DMS 273 treated with DMSO at 0.1 percent for 48 hours (cell line): ENCODE measurements around the gene CTNNAL1.

Experiments used
- DNase-seq: peaks from one replicate; lab custom pipeline; 2025; lab: John Stamatoyannopoulos, UW

CTNNAL1 gene

DNA sequence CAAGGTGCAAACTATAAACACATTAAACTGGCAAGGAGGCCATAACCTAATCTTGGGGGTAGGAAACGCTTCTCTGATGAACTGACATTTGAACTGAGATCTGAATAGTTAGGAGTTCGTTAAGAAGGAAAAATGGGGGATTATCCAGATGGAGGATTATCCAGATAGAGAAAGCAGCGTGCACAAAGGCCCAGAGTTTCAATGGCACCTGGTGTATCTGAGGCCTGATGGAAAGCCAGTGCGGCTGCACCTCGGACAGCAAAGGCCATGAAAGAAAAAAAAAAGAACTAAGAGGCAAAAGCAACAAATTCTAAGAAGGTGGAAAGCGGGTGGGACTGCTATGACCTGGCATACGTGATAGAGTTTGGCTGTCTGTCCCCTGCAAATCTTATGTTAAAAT lies 13.0 kb upstream of the CTNNAL1 start:
- DNase-seq = no peak

DNA sequence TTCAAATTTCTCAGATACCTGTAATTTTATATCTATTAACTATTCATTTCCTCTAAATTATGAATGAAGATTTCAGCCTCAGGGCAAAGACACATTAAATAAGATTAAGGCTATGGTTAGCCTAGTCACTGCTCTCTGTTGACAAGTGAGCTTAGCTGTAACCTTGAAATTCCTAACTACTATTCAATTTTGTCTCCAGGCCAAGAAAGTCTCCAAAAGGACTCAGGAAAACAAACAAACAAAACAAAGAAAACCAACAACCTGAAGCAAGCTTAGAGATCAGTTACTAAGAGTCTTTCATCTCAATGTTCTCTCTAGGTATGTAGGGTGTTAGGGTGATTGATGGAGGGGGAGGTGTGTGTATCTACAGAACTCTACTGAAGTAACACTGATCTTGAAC lies 9.6 kb upstream of the CTNNAL1 start:
- DNase-seq = no peak

DNA sequence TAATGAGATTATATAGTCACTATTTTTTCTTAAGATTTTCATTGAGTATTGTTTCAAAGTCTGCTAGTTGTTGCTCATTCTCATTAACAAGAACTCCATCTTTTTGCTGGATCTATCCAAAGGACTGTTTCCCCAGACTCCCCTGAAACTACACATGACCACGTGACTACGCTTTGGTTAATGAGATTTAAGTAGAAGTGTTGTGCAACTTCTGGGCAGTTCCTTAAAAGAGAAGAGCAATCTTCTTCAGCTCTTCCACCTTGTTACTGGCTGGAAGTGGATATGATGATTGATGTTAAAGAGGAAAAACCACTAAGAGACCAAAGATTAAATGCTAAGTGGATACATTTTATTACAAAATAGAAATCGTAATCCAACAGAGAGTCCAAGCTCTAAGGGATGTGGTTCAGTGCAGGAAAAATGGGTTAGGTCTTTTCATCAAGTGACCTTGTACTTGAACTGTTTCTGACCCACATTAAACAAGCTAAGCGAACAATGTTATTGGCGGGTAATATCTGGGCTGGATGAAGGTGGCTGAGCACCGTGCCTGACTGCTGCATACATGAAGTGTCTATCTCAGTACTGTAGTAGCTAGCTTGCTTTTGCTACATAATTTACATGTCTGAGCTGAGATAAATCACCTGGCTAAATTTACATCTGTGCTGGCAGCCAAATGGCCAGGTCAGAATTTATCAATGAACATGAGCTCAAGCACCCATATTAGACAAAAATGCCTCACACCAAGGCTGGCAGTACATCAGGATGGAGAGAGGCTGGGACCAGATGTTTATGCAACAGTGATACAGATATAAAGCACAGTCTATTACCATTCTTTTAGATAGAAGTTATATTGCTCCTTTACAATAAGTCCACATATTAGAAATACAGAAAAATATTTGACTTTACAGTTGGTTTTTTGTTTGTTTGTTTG lies 7.5 kb upstream of the CTNNAL1 start:
- DNase-seq = no peak

DNA sequence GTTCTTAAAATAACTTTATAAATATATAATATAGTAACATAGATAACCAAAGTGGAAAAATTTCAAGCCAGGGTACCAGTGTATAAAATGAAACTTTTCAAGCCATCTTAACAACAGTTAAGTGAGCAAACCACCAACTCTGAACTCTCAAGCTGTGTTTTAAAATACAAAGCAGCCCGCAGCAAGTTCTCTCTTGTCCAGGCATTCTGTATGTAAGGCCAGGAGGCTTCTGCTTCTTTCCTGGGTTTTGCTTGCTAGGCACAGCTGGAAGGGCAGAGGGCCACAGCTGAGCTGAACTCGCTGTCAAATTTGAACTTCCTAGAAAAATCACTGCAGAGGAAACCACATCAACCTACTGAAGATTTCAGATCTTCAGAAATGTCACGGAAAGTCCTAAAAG lies 6.8 kb upstream of the CTNNAL1 start:
- no peak for DNase-seq

DNA sequence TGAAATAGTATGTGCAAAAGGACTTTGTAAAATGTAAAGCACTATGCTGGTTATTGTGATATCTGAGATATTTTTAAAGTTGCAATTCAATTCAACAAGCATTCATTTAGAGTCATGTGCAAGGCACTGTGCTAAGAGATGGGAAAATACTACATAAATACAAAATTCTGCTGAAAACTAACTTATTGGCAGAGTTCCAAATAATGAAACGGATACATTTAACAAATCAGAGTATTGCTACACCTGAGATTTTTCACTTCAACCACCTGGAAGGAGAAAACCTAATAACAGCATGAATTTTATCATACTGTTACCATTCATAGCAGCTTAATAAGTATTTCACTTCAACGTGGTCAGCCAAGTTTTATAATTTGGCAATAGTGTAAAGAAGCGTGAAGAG lies 6.1 kb upstream of the CTNNAL1 start:
- DNase-seq = no peak

DNA sequence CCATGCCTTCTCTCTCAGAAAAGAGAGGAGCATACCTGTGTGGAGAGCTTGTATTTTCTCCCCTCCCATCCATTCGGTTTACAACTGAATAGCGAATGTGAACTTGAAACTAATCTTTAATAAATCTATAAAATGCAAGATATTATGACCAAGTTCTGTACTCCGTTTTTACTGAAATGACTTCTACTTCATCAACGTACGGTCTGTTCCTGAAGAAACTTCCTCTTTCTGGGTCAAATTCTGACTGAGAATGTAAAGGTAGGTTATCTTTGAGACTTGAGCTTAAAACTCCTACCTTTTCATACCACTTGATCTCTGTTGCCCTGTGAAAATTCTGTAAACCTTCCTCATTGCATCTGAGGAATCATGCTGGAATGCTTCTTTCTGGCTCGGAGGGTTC lies 4.2 kb upstream of the CTNNAL1 start:
- DNase-seq = no peak

DNA sequence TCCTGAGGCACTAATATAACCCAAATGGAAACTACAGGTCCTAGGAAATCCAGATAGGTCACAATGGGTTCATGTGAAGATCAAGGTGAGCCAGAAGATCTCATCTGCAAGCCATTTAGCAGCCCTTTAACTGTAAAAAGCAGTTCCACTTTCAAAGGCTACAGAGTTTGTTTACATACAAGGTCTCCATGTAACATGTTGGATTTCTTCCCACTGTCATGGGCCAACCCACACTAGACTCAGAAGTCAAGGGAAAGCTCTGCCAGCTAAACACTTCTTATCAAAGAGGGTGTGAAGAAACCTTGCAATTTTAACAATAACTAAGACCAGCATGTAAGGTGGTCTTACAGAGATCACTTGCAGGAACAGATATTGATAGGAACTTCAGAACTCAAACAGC lies 3.8 kb upstream of the CTNNAL1 start:
- no peak for DNase-seq

DNA sequence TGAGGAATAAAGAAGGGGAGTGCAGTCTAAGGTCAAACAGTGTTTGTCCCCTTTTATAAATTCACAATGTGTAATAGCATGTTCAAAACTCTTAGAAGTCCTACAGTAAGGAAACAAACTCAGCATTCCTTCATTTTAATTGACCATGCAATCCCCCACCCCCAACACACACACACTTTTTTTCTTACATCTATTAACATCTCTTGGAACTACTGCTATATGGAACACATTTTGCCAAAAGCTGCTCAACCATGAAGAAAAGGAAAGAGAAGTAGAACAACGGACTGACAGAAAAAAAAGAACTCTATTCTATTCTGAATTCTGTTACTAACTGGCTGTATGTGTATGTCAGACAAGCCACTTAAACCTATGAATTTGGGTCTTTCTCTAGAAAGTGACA lies 2.8 kb upstream of the CTNNAL1 start:
- DNase-seq = no peak

DNA sequence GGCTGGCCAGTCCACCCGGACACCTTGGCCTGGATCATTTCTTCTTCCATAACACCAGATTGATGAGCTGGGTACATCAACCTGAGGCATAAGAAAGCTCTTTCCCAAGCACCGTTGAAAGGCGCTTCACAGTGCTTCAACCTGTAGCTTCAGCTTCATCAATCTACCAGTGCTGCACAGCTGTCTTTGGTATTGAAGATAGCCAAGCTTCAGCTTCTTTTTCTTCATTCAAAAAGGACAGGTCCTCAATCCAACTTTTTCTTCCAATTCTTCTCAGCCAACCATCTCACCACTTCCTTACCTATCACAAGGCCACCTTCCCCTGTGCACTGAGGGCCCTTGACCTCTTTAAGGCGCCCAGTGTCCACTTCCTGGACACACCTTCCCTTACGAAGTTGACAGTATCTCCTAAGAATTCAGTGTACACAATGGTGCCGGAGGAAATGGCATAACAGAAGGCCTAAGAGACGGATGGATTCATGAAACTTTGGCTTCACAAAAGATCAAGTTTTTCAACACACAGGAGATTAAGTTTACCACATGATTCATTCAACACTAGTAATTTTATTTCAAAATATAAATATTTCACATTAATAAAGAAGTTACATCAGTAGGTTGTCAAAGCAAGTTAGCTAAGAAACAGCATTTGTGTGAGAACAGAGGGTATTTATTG lies 1.4 kb upstream of the CTNNAL1 start:
- DNase-seq = no peak

DNA sequence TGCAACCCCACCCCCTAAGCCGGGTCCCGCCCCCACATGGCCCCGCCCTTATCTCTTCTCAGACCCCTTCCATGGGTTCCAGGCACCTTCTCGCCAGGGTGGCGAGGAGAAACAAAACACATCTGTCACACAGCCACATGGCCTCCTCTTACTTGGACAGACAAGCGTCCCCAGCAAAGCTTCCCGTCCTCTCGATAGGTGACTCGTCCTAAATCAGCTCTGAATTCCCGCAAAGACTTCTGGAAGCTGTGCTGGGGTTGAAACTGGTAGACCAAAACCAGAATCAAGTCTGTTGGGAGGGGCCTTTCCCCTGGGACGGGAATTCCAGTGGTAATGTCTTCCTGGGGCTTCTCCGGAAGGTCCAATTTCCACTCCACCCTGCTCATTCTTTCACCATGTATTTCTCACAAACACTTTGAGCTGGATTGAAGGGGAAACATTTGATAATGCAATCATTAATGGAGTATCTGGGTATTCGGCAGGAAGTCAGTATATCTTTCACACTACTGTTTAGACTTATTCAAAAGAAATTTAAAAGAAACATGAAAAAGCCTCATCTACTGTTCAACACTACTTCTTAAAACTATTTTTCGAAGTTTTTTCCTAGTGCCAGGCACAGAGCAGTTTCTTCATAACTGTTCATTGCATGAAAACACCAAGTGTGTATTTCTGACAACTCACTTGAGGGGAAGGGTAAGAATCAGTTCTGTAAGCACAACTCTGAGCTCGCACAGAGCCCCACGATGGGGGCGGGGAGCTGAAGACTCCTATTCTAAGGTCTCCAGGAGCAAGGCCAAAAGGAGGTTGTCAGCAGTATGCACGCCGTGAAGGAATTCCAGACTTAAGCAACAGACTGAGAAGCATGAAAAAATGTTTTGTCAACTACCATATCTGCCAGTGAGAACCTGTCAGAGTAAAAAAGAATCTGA lies 644 bp upstream of the CTNNAL1 start:
- no peak for DNase-seq

DNA sequence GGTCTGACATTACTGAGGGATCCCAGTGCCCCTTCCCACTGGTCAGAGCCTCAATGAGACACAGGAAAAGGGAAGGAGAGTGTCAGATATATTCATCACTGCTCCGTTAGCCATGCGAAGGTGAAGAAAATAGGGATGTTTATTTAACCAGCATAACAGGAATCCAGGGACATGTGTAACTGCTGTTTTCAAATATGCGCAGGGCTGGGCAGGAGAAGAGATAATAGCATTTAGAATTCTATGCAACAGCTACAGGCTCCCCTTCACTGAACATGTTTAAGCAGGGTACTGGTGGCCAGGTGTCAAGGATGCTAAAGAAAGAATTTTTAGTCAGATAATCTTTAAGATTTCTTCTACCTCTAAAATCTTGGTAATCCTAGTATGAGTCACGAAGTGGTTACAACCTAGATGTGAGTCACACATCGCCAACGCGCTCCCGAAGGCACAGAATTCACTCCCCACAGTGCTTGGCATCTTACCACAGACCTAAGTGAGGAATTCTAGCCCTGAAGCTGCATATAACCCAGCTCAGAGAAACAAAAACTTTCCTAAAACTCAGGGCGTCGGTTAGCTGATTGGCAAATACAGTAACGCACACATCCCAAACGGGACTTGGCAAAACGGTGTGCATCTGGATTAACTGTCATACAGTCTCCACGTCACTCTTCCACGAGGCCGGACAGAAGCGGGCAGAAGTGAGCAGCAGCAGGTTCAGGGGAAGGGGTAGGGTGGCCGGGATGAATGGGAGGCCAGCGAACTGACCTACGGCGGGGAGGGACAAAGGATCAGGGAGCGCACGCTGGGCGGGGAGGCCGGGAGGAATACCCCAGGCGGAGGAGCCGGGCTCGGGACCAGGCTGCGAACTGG lies 1.1 kb downstream of the CTNNAL1 start:
- peak; percentile 14 for DNase-seq

DNA sequence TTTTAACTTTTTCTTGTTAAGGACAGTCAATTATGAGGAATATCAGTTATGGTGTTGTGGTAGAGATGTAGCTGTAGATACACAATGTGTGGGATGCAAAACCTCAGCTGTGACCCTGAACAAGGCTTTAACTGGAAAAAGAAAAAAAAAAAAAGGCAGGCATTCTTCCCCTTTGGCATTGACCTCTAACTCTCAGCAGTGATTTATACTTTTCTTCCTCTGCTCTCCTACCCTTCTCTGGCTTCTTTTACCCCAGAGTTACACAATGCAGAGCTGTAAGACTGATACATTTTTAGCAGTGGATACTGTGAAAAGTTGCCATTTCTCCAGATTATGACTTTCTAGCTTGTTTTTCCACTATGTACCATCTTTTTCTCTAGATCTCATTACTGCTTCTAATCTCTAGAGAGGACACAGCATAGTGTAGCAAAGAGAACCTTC lies 2.0 kb downstream of the CTNNAL1 start:
- DNase-seq = no peak

DNA sequence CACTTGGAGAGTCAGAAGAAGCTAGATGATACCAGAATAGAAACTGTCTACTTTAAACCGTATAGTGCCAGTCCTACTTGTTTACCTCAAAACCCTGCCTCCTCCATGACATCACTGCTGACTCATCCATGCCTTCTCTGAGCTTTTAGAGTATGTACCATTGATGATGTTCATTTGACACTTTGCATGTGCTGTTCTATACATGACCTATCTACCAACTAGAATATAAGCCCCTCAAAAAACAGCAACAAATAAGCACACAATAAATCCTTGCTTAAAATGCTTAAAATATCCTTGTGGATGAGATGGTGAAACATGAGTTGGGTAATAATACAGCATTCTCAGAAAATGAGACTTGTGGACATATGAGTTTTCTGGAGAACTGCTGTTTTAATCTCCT lies 2.6 kb downstream of the CTNNAL1 start:
- no peak for DNase-seq

DNA sequence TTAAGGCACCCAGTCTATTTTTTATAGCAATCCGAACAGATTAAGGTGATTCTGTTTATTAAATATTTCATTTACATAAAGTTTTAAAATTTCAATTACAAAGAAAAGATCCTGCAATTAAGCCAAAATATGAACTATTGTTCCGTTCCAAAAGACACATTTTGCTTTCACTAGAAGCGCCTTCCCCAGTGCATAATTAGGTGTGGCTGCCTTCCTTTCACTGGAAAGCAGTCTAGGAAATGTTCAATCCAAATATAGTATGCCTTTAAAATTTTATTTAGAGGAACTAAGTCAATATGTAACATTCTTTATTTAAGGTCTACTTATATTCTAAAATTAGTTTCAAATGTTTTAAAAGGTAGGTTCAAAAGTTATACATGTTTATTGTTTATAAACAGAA lies 7.6 kb downstream of the CTNNAL1 start:
- no peak for DNase-seq

DNA sequence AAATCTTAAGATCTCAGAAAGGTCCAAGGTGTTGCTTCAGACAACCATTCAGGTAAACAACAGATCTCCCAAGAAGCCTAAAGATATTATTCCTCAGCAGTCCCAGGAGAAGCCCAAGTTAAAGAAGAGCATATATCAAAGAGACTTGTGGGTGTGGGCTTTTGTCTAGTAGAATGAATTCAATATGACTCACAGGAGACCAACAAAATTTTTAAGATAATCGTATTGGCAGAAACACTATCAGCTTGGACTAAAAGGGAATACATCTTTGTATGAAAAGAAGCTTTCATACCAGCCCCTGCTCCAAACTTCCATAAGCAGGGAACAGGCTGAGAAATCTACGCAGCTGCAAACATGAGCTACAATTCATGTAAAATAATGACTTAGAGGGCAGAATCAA lies 10.2 kb downstream of the CTNNAL1 start:
- DNase-seq = no peak

DNA sequence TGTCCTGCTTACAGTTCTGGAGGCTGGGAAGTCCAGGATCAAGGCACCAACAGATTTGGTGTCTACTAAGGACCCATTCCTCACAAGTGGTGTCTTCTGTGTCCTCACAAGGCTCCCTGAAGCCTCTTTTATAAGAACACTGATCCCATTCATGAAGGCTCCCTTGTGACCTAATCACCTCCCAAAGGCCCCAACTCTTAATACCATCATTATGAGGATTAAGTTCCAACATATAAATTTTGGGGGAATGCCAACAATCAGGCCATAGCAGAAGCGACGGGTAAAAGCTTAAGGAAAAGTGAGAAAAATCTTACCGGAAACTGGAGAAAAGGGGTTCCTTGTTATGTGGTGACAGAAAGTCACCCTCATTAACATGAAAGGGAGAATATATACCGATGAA lies 11.2 kb downstream of the CTNNAL1 start:
- DNase-seq = no peak

DNA sequence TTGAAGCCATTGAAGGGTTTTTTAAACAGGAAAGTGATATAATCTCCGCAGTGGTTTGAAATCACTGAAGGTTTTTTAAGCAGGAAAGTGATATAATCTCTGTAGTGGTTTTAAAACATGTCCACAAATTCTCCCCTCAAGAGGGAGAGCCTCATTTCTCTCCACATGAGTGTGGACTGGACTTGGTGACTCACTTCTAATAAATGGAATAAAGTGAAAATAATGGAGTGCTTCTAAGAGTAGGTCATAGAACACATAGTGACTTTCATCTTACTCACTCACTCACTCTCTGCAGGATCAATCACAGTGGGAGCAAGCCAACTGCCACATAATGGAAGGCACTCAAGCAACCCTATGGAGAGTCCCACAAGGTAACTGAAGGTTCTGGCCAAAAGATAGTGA lies 12.0 kb downstream of the CTNNAL1 start:
- no peak for DNase-seq

DNA sequence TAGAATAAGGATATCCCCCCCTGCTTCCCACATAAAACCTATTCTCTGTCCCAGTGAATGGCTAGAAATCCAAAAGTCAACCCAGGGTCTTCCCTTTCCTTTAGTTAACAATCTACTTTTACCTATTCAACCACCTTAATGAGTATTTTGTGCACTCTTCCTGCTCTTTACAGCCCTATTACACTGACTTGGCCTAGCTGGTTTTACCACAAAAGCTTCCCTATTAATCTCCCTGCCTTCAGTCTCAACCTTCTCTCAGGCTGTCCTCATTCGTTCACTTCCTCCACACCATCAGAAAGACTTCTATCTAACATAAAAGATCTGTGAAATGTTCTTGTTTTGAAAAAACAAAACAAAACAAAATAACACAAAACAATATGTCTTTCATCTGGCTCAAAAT lies 16.2 kb downstream of the CTNNAL1 start:
- no peak for DNase-seq

DNA sequence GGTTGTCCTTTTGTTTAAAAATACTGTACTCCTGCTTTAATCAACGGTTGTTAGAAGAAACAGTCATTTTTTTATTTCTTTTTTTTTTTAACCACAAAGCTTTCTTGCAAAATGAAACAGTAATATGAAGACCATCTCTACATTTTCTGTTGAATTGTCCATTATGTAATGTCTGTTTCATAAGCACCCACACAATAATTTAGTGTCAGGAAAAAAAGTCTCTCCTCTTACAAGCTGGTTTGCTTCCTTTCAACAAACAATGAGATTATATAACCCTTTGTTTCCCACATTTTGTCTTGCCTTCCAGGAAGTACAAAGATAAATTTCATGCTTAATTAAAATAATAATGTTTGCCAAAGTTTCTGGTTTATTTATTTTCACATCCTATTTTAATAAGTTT lies 16.7 kb downstream of the CTNNAL1 start:
- no peak for DNase-seq

DNA sequence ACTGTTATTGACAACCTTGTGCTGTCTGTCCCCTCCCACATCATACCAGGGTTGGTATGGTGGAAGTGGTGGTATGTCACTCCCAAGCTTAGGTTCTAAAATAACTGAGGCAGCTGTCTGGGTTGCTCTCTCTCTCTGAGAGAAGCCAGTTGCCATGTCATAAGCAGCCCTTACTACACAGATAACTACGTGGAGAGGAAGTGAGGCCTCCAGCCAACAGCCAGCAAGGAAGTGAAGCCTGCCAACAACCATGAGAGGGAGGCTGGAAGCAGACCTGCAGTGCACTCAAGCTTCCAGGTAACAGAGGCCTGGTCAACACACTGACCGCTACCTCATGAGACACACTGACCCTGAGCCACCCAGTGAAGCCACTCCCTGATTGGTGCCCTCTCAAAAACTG lies 18.6 kb downstream of the CTNNAL1 start:
- no peak for DNase-seq

DNA sequence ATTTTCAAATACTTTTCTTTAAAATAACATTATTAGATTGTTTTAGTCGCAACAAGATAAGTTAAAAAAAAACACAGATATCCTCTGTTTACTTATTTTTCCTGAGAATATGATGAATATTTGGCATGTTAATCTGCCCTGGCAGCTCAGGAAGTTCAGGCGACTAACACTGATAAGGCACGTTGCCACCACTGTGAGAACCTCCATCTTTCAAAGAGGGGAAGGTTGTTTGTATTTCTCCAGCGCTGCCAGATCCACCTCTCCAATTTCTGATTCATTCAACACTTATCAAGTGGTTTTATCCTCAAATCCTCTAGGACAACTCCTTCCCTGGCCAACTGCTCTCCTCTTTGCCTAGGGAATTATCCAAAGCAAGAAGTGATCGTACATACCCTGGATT lies 21.8 kb downstream of the CTNNAL1 start:
- no peak for DNase-seq

DNA sequence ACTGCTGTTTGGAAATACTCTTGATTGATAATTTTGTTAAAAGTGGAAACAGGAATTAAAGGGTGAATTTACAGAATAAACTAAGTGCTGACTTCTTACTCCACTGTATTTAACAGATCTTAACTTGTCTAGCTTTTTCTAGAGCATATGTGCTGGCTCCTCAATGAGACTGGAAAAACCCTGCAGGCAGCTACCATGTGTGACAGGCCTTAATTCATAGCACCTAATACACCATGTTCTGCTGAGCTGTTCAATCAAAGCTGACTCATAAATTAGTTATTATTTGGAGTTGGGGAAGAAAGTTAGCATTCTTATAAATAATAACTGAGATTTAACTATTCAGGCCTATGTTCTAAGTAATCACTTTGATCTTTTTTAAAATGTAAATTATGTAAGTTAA lies 29.4 kb downstream of the CTNNAL1 start:
- no peak for DNase-seq
